Measurements from ENCODE around the gene DPF3. TPM values are rescaled to one million over a fixed set of nuclear protein-coding genes. Genes with fewer than 3 reads are reported as not detected.

Gene DPF3
- total RNA-seq, 2 experiments from 2014 or later, result 10.3 to 10.7 TPM

- no peak overlapping the region for H3K4me3 Mint-ChIP-seq
- peaks cover under 1% of the 10 kb centered on the region for H3K4me1 Mint-ChIP-seq (ENCODE audit: low read depth)
- no peak overlapping the region for H3K27ac Mint-ChIP-seq
- no peaks in the 10 kb centered on the region for H3K9me3 Mint-ChIP-seq (ENCODE audit: insufficient read depth)
- CTCF ChIA-PET, result no interaction called here
- peaks cover 32% of the 10 kb centered on the region for H3K36me3 Mint-ChIP-seq (ENCODE audit: low read depth)
- POLR2A ChIA-PET, result no interaction called here
- H3K27me3 Mint-ChIP-seq (ENCODE audit: low read depth), result peaks cover 8% of the 10 kb centered on the region
- ATAC-seq, result no peak
- DNase-seq, result no peak
Measured at GRCh38 chr14:72675126-72675525, 218.8 kb downstream of the DPF3 start.

GRCh38 chr14:72673179-72673578, 220.7 kb downstream of the DPF3 start:
- DNase-seq, result no peak
- Mint-ChIP-seq H3K9me3 (ENCODE audit: insufficient read depth) (no peaks in the 10 kb centered on the region), H3K27ac (no peak overlapping the region), H3K4me1 (ENCODE audit: low read depth) (peaks cover 4% of the 10 kb centered on the region), H3K4me3 (no peak overlapping the region), H3K36me3 (ENCODE audit: low read depth) (peaks cover 41% of the 10 kb centered on the region), H3K27me3 (ENCODE audit: low read depth) (peaks cover 12% of the 10 kb centered on the region)
- POLR2A ChIA-PET, result no interaction called here
- no peak for ATAC-seq
- CTCF ChIA-PET, result no interaction called here

GRCh38 chr14:72666610-72667009, 227.3 kb downstream of the DPF3 start:
- no peaks in the 10 kb centered on the region for H3K9me3 Mint-ChIP-seq (ENCODE audit: insufficient read depth)
- H3K36me3 Mint-ChIP-seq (ENCODE audit: low read depth), result peaks cover 42% of the 10 kb centered on the region
- H3K4me1 Mint-ChIP-seq (ENCODE audit: low read depth), result peaks cover 10% of the 10 kb centered on the region
- H3K4me3 Mint-ChIP-seq, result no peak overlapping the region
- ChIA-PET CTCF (no interaction called here), POLR2A (no interaction called here)
- ATAC-seq, result no peak
- H3K27me3 Mint-ChIP-seq (ENCODE audit: low read depth), result peaks cover 16% of the 10 kb centered on the region
- no peak overlapping the region for H3K27ac Mint-ChIP-seq
- no peak for DNase-seq

GRCh38 chr14:72665259-72665658, 228.6 kb downstream of the DPF3 start:
- DNase-seq (no peak), ATAC-seq (no peak)
- H3K4me1 Mint-ChIP-seq (ENCODE audit: low read depth), result peaks cover 19% of the 10 kb centered on the region
- no peak overlapping the region for H3K27ac Mint-ChIP-seq
- no peak overlapping the region for H3K4me3 Mint-ChIP-seq
- H3K36me3 Mint-ChIP-seq (ENCODE audit: low read depth), result peaks cover 40% of the 10 kb centered on the region
- ChIA-PET CTCF (no interaction called here), POLR2A (no interaction called here)
- H3K27me3 Mint-ChIP-seq (ENCODE audit: low read depth), result peaks cover 16% of the 10 kb centered on the region
- no peaks in the 10 kb centered on the region for H3K9me3 Mint-ChIP-seq (ENCODE audit: insufficient read depth)

GRCh38 chr14:72664651-72665050, 229.2 kb downstream of the DPF3 start:
- ChIA-PET POLR2A (no interaction called here), CTCF (no interaction called here)
- Mint-ChIP-seq H3K4me3 (no peak overlapping the region), H3K27me3 (ENCODE audit: low read depth) (peaks cover 13% of the 10 kb centered on the region), H3K27ac (no peak overlapping the region), H3K9me3 (ENCODE audit: insufficient read depth) (no peaks in the 10 kb centered on the region), H3K4me1 (ENCODE audit: low read depth) (peaks cover 15% of the 10 kb centered on the region), H3K36me3 (ENCODE audit: low read depth) (peaks cover 35% of the 10 kb centered on the region)
- DNase-seq (no peak), ATAC-seq (no peak)

- ATAC-seq (no peak), DNase-seq (no peak)
- Mint-ChIP-seq H3K4me3 (no peak overlapping the region), H3K36me3 (ENCODE audit: low read depth) (peaks cover 29% of the 10 kb centered on the region), H3K27ac (peak overlapping the region; percentile 2), H3K27me3 (ENCODE audit: low read depth) (peaks cover 12% of the 10 kb centered on the region), H3K9me3 (ENCODE audit: insufficient read depth) (no peaks in the 10 kb centered on the region), H3K4me1 (ENCODE audit: low read depth) (peaks cover 15% of the 10 kb centered on the region)
- ChIA-PET POLR2A (no interaction called here), CTCF (no interaction called here)
Measured at GRCh38 chr14:72663956-72664650, 229.8 kb downstream of the DPF3 start.

- Mint-ChIP-seq H3K27ac (peak overlapping the region; percentile 27), H3K4me1 (ENCODE audit: low read depth) (peaks cover 15% of the 10 kb centered on the region), H3K4me3 (no peak overlapping the region), H3K27me3 (ENCODE audit: low read depth) (peaks cover 11% of the 10 kb centered on the region), H3K9me3 (ENCODE audit: insufficient read depth) (no peaks in the 10 kb centered on the region), H3K36me3 (ENCODE audit: low read depth) (peaks cover 29% of the 10 kb centered on the region)
- ChIA-PET CTCF (no interaction called here), POLR2A (no interaction called here)
- ATAC-seq, result no peak
- DNase-seq, result no peak
Measured at GRCh38 chr14:72663076-72663487, 230.8 kb downstream of the DPF3 start.

GRCh38 chr14:72662214-72662613, 231.7 kb downstream of the DPF3 start:
- no peak overlapping the region for H3K4me3 Mint-ChIP-seq
- H3K9me3 Mint-ChIP-seq (ENCODE audit: insufficient read depth), result no peaks in the 10 kb centered on the region
- ChIA-PET CTCF (no interaction called here), POLR2A (no interaction called here)
- H3K27me3 Mint-ChIP-seq (ENCODE audit: low read depth), result peaks cover 13% of the 10 kb centered on the region
- ATAC-seq (no peak), DNase-seq (no peak)
- peaks cover 15% of the 10 kb centered on the region for H3K4me1 Mint-ChIP-seq (ENCODE audit: low read depth)
- peaks cover 29% of the 10 kb centered on the region for H3K36me3 Mint-ChIP-seq (ENCODE audit: low read depth)
- H3K27ac Mint-ChIP-seq, result no peak overlapping the region

- Mint-ChIP-seq H3K27me3 (ENCODE audit: low read depth) (peaks cover 20% of the 10 kb centered on the region), H3K4me1 (ENCODE audit: low read depth) (peaks cover 11% of the 10 kb centered on the region), H3K4me3 (no peak overlapping the region), H3K36me3 (ENCODE audit: low read depth) (peaks cover 3% of the 10 kb centered on the region), H3K27ac (no peak overlapping the region), H3K9me3 (ENCODE audit: insufficient read depth) (no peaks in the 10 kb centered on the region)
- ATAC-seq, result no peak
- DNase-seq, result no peak
- ChIA-PET POLR2A (no interaction called here), CTCF (no interaction called here)
Measured at GRCh38 chr14:72657214-72657921, 236.5 kb downstream of the DPF3 start.

GRCh38 chr14:72653026-72653425, 240.9 kb downstream of the DPF3 start:
- DNase-seq (no peak), ATAC-seq (no peak)
- no peak overlapping the region for H3K4me3 Mint-ChIP-seq
- ChIA-PET POLR2A (no interaction called here), CTCF (no interaction called here)
- H3K27me3 Mint-ChIP-seq (ENCODE audit: low read depth), result peaks cover 22% of the 10 kb centered on the region
- no peaks in the 10 kb centered on the region for H3K36me3 Mint-ChIP-seq (ENCODE audit: low read depth)
- H3K27ac Mint-ChIP-seq, result no peak overlapping the region
- no peaks in the 10 kb centered on the region for H3K9me3 Mint-ChIP-seq (ENCODE audit: insufficient read depth)
- H3K4me1 Mint-ChIP-seq (ENCODE audit: low read depth), result no peaks in the 10 kb centered on the region

- ATAC-seq, result no peak
- Mint-ChIP-seq H3K27me3 (ENCODE audit: low read depth) (peaks cover 20% of the 10 kb centered on the region), H3K4me1 (ENCODE audit: low read depth) (no peaks in the 10 kb centered on the region), H3K36me3 (ENCODE audit: low read depth) (no peaks in the 10 kb centered on the region), H3K27ac (no peak overlapping the region), H3K4me3 (no peak overlapping the region), H3K9me3 (ENCODE audit: insufficient read depth) (no peaks in the 10 kb centered on the region)
- ChIA-PET CTCF (no interaction called here), POLR2A (no interaction called here)
- no peak for DNase-seq
Measured at GRCh38 chr14:72652179-72652578, 241.7 kb downstream of the DPF3 start.

- Mint-ChIP-seq H3K27ac (no peak overlapping the region), H3K9me3 (ENCODE audit: insufficient read depth) (no peaks in the 10 kb centered on the region), H3K4me1 (ENCODE audit: low read depth) (no peaks in the 10 kb centered on the region), H3K27me3 (ENCODE audit: low read depth) (peaks cover 15% of the 10 kb centered on the region), H3K36me3 (ENCODE audit: low read depth) (no peaks in the 10 kb centered on the region), H3K4me3 (no peak overlapping the region)
- CTCF ChIA-PET, result no interaction called here
- POLR2A ChIA-PET, result no interaction called here
- ATAC-seq (no peak), DNase-seq (no peak)
Measured at GRCh38 chr14:72651714-72652113, 242.2 kb downstream of the DPF3 start.

GRCh38 chr14:72651081-72651480, 242.8 kb downstream of the DPF3 start:
- no peaks in the 10 kb centered on the region for H3K36me3 Mint-ChIP-seq (ENCODE audit: low read depth)
- H3K27me3 Mint-ChIP-seq (ENCODE audit: low read depth), result peaks cover 18% of the 10 kb centered on the region
- ChIA-PET POLR2A (no interaction called here), CTCF (no interaction called here)
- ATAC-seq, result no peak
- no peak overlapping the region for H3K27ac Mint-ChIP-seq
- no peak for DNase-seq
- no peaks in the 10 kb centered on the region for H3K9me3 Mint-ChIP-seq (ENCODE audit: insufficient read depth)
- no peaks in the 10 kb centered on the region for H3K4me1 Mint-ChIP-seq (ENCODE audit: low read depth)
- H3K4me3 Mint-ChIP-seq, result no peak overlapping the region

All from activated CD8-positive, alpha-beta T cell treated with anti-CD3 and anti-CD28 coated beads, Interleukin-2, amount 10 ng/mL, durations not matched to agents 7 days and 5 days (primary cell).